ENCODE measurements around the gene VAV1. TPM values are rescaled to one million over a fixed set of nuclear protein-coding genes. Genes with fewer than 3 reads are reported as not detected.
A peak's percentile ranks its signal among the peaks of the same experiment; 100 is the strongest.
"Not testable (repeated sequence)": the region's sequence is repeated elsewhere in the genome, so short reads cannot be mapped to it uniquely, and the experiment has no call there.

Gene VAV1
- total RNA-seq, 4 donors from 2014 or later, result 4.0 to 16.2 (median 5.8) TPM

DNA sequence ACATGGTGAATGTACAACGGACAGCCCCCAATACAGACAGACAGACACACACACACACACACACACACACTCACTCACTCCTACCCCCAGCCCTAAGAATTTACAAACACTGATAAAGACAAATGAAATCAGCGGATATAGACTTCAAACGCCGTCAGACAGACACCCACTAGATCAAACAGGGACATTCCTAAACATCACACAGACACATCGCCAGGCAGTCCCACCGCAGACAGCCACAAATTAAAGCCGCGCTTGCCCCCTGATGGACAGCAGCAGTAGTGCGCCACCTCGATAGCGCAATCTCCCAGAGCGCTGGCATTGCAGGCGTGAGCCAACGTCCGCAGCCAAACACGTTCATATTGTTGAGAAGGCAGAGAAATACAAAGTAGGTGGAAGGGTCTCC is 90.2 kb downstream of the VAV1 start:
- no peak overlapping the region for H3K27ac ChIP-seq
- peak overlapping the region in 1 of 4 donors; percentile 29 for H3K4me3 ChIP-seq

DNA sequence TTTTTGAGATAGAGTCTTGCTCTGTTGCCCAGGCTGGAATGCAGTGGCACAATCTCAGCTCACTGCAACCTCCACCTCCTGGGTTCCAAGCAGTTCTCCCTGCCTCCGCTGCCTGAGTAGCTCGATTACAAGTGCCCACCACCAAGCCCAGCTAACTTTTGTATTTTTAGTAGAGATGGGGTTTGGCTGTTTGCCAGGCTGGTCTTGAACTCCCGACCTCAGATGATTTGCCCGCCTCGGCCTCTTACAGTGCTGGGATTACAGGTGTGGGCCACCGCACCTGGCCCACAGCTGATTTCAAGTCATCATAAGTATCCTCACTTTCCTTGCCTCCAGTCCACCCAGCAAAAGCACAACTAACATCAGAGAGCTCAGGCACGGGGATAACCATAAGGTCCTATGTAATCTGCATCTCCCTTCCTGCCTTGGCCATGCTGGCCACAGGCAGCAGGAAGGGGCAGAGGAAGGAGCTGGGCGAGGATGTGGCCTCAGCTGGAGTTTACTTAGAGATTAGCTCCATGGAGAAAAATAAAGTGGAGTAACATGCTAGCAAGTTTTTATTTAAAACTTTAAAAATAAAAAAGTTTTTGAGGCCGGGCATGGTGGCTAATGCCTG is 91.9 kb downstream of the VAV1 start:
- Histone ChIP-seq H3K4me3 (no peak overlapping the region), H3K9me3 (no peaks in the 10 kb centered on the region), H3K27me3 (peaks cover 0 to 4% of the 10 kb centered on the region in 2 donors), H3K36me3 (no peaks in the 10 kb centered on the region), H3K27ac (no peak overlapping the region), H3K4me1 (peaks cover 0 to 11% (median 0%) of the 10 kb centered on the region in 4 donors)
- 56 to 66% methylated on average over 9 of the region's 9 CpGs for WGBS, 2 donors
- no peak for DNase-seq (ENCODE audit: low spot score in 2 of 2)
- no peak for TF ChIP-seq POLR2A (IDR thresholded peaks at IDR 0.05)
- no peak for TF ChIP-seq EP300 (IDR thresholded peaks at IDR 0.05)
- TF ChIP-seq CTCF (IDR thresholded peaks at IDR 0.05), result no peak

More for the DNA sequence above, 90.2 kb downstream of the VAV1 start:
- TF ChIP-seq POLR2A (IDR thresholded peaks at IDR 0.05), result no peak
- TF ChIP-seq EP300 (IDR thresholded peaks at IDR 0.05), result no peak
- peak; percentile 64 to 78 (median 74) for TF ChIP-seq CTCF (IDR thresholded peaks at IDR 0.05)
- Histone ChIP-seq H3K27me3 (peaks cover 0 to 4% of the 10 kb centered on the region in 2 donors), H3K9me3 (no peaks in the 10 kb centered on the region), H3K36me3 (no peaks in the 10 kb centered on the region), H3K4me1 (peaks cover 0 to 11% (median 0%) of the 10 kb centered on the region in 4 donors)
- WGBS, 2 donors, result 3 to 6% methylated on average over 16 of the region's 16 CpGs
- DNase-seq (ENCODE audit: low spot score in 2 of 2), result peak; percentile 51 to 78

- no peak for DNase-seq (ENCODE audit: low spot score in 2 of 2)
- WGBS, 2 donors, result 78 to 79% methylated on average over 10 of the region's 10 CpGs
- H3K27ac ChIP-seq, result no peak overlapping the region
- no peaks in the 10 kb centered on the region for H3K9me3 ChIP-seq
- H3K4me3 ChIP-seq, result no peak overlapping the region
- H3K27me3 ChIP-seq, result peaks cover 0 to 4% of the 10 kb centered on the region in 2 donors
- peaks cover 0 to 11% (median 0%) of the 10 kb centered on the region in 4 donors for H3K4me1 ChIP-seq
- no peaks in the 10 kb centered on the region for H3K36me3 ChIP-seq
- TF ChIP-seq POLR2A (IDR thresholded peaks at IDR 0.05) (no peak), CTCF (IDR thresholded peaks at IDR 0.05) (no peak), EP300 (IDR thresholded peaks at IDR 0.05) (no peak)
Observed at GRCh38 chr19:6865849-6866248, 93.3 kb downstream of the VAV1 start.

GRCh38 chr19:6866741-6867151 is 94.2 kb downstream of the VAV1 start:
- Histone ChIP-seq H3K4me3 (no peak overlapping the region), H3K27me3 (peaks cover 0 to 4% of the 10 kb centered on the region in 2 donors), H3K4me1 (peaks cover 0 to 11% (median 0%) of the 10 kb centered on the region in 4 donors), H3K36me3 (no peaks in the 10 kb centered on the region), H3K9me3 (peaks cover 0 to 5% (median 0%) of the 10 kb centered on the region in 4 donors), H3K27ac (no peak overlapping the region)
- TF ChIP-seq CTCF (IDR thresholded peaks at IDR 0.05) (no peak), EP300 (IDR thresholded peaks at IDR 0.05) (no peak), POLR2A (IDR thresholded peaks at IDR 0.05) (no peak)
- DNase-seq (ENCODE audit: low spot score in 2 of 2), result no peak
- WGBS, 2 donors, result 60 to 77% methylated on average over 6 of the region's 6 CpGs

DNA sequence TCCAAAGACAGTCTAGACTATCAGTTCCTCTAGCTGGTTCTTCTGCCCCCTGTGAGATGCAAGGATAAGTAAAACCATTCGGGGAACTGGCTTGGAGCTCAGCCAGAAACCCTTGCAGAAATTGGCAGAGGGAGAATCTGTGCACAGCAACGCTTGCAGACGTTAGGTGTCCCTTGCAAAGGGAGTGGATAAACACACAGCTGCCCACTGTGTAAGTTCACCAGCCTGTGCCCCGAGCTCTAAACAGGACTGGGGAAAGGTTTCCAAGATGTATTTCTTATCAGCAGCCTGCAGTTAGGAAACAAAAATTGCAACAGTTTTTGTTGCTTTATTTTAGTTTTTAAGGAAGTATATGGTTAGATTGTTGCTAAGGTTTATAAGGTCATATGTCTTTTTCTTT is 95.8 kb downstream of the VAV1 start:
- Histone ChIP-seq H3K9me3 (peaks cover 0 to 14% (median 0%) of the 10 kb centered on the region in 4 donors), H3K27me3 (no peaks in the 10 kb centered on the region), H3K4me3 (no peak overlapping the region), H3K27ac (no peak overlapping the region), H3K36me3 (no peaks in the 10 kb centered on the region), H3K4me1 (peaks cover 0 to 3% (median 0%) of the 10 kb centered on the region in 4 donors)
- 5 to 9% methylated on average over 4 of the region's 4 CpGs for WGBS, 2 donors
- TF ChIP-seq CTCF (IDR thresholded peaks at IDR 0.05) (no peak), EP300 (IDR thresholded peaks at IDR 0.05) (no peak), POLR2A (IDR thresholded peaks at IDR 0.05) (no peak)
- peak in 1 of 2 donors; percentile 18 for DNase-seq (ENCODE audit: low spot score in 2 of 2)

- H3K36me3 ChIP-seq; H3K27ac ChIP-seq; DNase-seq (ENCODE audit: low spot score in 2 of 2); H3K4me1 ChIP-seq; H3K27me3 ChIP-seq; H3K4me3 ChIP-seq: not testable (repeated sequence)
- WGBS, 2 donors, result 87 to 88% methylated on average over 22 of the region's 22 CpGs
- peaks cover 0 to 14% (median 0%) of the 10 kb centered on the region in 4 donors for H3K9me3 ChIP-seq
Observed at GRCh38 chr19:6869151-6869882, 96.8 kb downstream of the VAV1 start.

Data from tibial nerve (tissue), 4 donors.